Endothelial cell of umbilical vein (primary cell): ENCODE results near the gene BLVRA. TPM values are rescaled to one million over a fixed set of nuclear protein-coding genes. Genes with fewer than 3 reads are reported as not detected.

ENCODE experiments used
- BruUV-seq: library from RNA; stranded (reverse); fragments of 400-500 nt; replicated peaks from 2 replicates; lab custom pipeline; 2021; lab: Mats Ljungman, UMichigan
- CTCF ChIA-PET: fragments of 300-600, 350-600 bp; sonication (Branson Sonifier 250); formaldehyde crosslinking; loops from one replicate; lab custom pipeline; 2021; ENCODE audit warnings: antibody characterized with exemption, inconsistent platforms; lab: Charles Lee
- POLR2A ChIA-PET: fragments of 300-600, 350-600 bp; sonication (Branson Sonifier 250); formaldehyde crosslinking; loops from one replicate; lab custom pipeline; 2021; ENCODE audit warnings: antibody characterized with exemption, inconsistent platforms; lab: Charles Lee
- DNase-seq: peaks from one replicate; pipeline ENCODE4 v3.0.0-alpha.2; 2011; ENCODE audit warnings: low read depth, low spot score
- FAIRE-seq: peaks from 2 replicates; lab custom pipeline; 2011; peaks lifted over from hg19 to GRCh38; lab: Jason Lieb, UNC
- H2AFZ ChIP-seq: 2 replicates; pipeline ENCODE4 v1.6.0; 2012; ENCODE audit warnings: low read depth, low read length, control low read depth, inconsistent platforms
- H3K27ac ChIP-seq: 2 replicates; pipeline ENCODE4 v1.5.1; 2011; ENCODE audit warnings: low read depth, mild to moderate bottlenecking, control low read depth, low read length, moderate library complexity; ENCODE audit not compliant: insufficient read depth
- H3K27me3 ChIP-seq, 2 experiments: 2 replicates each; pipeline versions ENCODE4 v1.6.0 to v1.6.1; 2011; ENCODE audit warnings: low read length in 2 of 2, mixed read lengths in 1 of 2; ENCODE audit not compliant: control insufficient read depth in 2 of 2, insufficient read depth in 2 of 2
- H3K36me3 ChIP-seq, 2 experiments: 2 replicates in 1 of 2; 3 replicates in 1 of 2; pipeline ENCODE4 v1.5.1; 2011; ENCODE audit warnings: low read length in 2 of 2, mild to moderate bottlenecking in 1 of 2, moderate library complexity in 1 of 2; ENCODE audit not compliant: control insufficient read depth in 2 of 2, insufficient read depth in 2 of 2; ENCODE audit errors: extremely low read depth in 1 of 2
- H3K4me1 ChIP-seq: 3 replicates; pipeline ENCODE4 v1.5.1; 2011; ENCODE audit warnings: mild to moderate bottlenecking, low read length; ENCODE audit not compliant: control insufficient read depth, insufficient read depth; ENCODE audit errors: extremely low read depth
- H3K4me2 ChIP-seq: 2 replicates; pipeline ENCODE4 v1.6.1; 2011; ENCODE audit warnings: low read length, control low read depth, mixed read lengths; ENCODE audit not compliant: insufficient read depth
- H3K4me3 ChIP-seq, 3 experiments: fragments of 200-600 bp in 1 of 3; sonication (generic), shearing (Covaris generic) in 1 of 3; replicated peaks in 1 of 3; 2 replicates each; pipeline ENCODE4 v1.5.1; 2011 to 2016; ENCODE audit warnings: control low read depth in 3 of 3, low read length in 3 of 3, mild to moderate bottlenecking in 2 of 3, inconsistent platforms in 1 of 3, low read depth in 1 of 3, moderate library complexity in 1 of 3; ENCODE audit not compliant: insufficient read depth in 1 of 3
- H3K79me2 ChIP-seq: 2 replicates; pipeline ENCODE4 v1.6.0; 2012; ENCODE audit warnings: low read length, inconsistent platforms; ENCODE audit not compliant: control insufficient read depth, insufficient read depth
- H3K9ac ChIP-seq: replicated peaks from 2 replicates; pipeline ENCODE3; 2011; ENCODE audit warnings: low read length, control low read depth; ENCODE audit not compliant: insufficient read depth; ENCODE audit errors: extremely low read depth
- H3K9me1 ChIP-seq: replicated peaks from 3 replicates; pipeline ENCODE4 v1.6.0; 2011; ENCODE audit warnings: mild to moderate bottlenecking, low read length; ENCODE audit not compliant: control insufficient read depth, insufficient read depth; ENCODE audit errors: extremely low read depth
- H3K9me3 ChIP-seq: replicated peaks from 2 replicates; pipeline ENCODE4 v1.5.1; 2012; ENCODE audit warnings: low read length, inconsistent platforms; ENCODE audit not compliant: control insufficient read depth, insufficient read depth
- H4K20me1 ChIP-seq: replicated peaks from 2 replicates; pipeline ENCODE3; 2011; ENCODE audit warnings: mild to moderate bottlenecking, low read length; ENCODE audit not compliant: control insufficient read depth, insufficient read depth; ENCODE audit errors: extremely low read depth
- CTCF ChIP-seq, 2 donors: IDR thresholded peaks; 1 replicate in 1 of 2; 2 replicates in 1 of 2; pipeline ENCODE4 v1.5.1; 2011; ENCODE audit warnings: low read length in 2 of 2, mild to moderate bottlenecking in 2 of 2, moderate library complexity in 2 of 2, control low read depth in 1 of 2, inconsistent platforms in 1 of 2, low read depth in 1 of 2; ENCODE audit not compliant: insufficient read depth in 1 of 2; ENCODE audit errors: extremely low read depth in 1 of 2
- FOS ChIP-seq: IDR thresholded peaks from 2 replicates; pipeline ENCODE4 v1.6.1; 2011; ENCODE audit warnings: mild to moderate bottlenecking, low read length, moderate library complexity, borderline replicate concordance; ENCODE audit not compliant: insufficient read depth
- GATA2 ChIP-seq: IDR thresholded peaks from 2 replicates; pipeline ENCODE4 v1.7.0; 2011; ENCODE audit warnings: low read depth, mild to moderate bottlenecking, moderate library complexity, mixed read lengths, low read length; ENCODE audit not compliant: insufficient read length, insufficient read depth
- JUN ChIP-seq: IDR thresholded peaks from 2 replicates; pipeline ENCODE4 v1.6.1; 2011; ENCODE audit warnings: borderline replicate concordance, low read depth; ENCODE audit not compliant: insufficient read length, insufficient read depth
- MYC ChIP-seq: IDR thresholded peaks from one replicate; pipeline ENCODE4 v1.6.1; 2011; ENCODE audit warnings: mild to moderate bottlenecking, low read depth, low read length
- POLR2A ChIP-seq: IDR thresholded peaks from 2 replicates; pipeline ENCODE4 v1.6.1; 2012; ENCODE audit warnings: low read depth, mild to moderate bottlenecking, control low read depth, low read length
- POLR2AphosphoS5 ChIP-seq: IDR thresholded peaks from 2 replicates; pipeline ENCODE4 v1.6.1; 2012; ENCODE audit warnings: low read depth, mild to moderate bottlenecking, control low read depth, low read length, moderate library complexity; ENCODE audit not compliant: insufficient read depth
- dilution Hi-C: fragments of 300-500 bp; cut with MboI; formaldehyde crosslinking; loops from one replicate; pipeline ENCODE4 v1.15.0; 2019; ENCODE audit warnings: low sequenced_read_pairs; ENCODE audit not compliant: extremely low pct_ligation_motif_present
- intact Hi-C: fragments of 100-400 bp; cut with micrococcal nuclease; formaldehyde crosslinking; loops from one replicate; pipeline ENCODE4 v1.10.0; 2022
- polyA plus RNA-seq, 4 experiments: library from polyadenylated mRNA; depleted of rRNA in 3 of 4; stranded (reverse) in 3 of 4; unstranded in 1 of 4; fragments of >200 nt; gene quantifications; 2 replicates each; pipeline versions ENCODE4 v1.2.1 to v1.2.3, GENCODE V29; 2011 to 2012; ENCODE audit warnings: missing spikeins in 1 of 4
- total RNA-seq: library from RNA; stranded (reverse); gene quantifications from 2 replicates; pipeline ENCODE4 v1.2.3, GENCODE V29; 2021
- TF ChIP-seq, protein P1 (sequence below): IDR thresholded peaks from 2 replicates; pipeline ENCODE4 v1.6.1; 2011; ENCODE audit not compliant: insufficient read depth, insufficient read length

Gene BLVRA
- total and polyA plus RNA-seq, 2 donors (not counting 3 experiments of a cell fraction or from before 2014, with no cell fraction given), result 24.0 to 34.5 TPM

DNA sequence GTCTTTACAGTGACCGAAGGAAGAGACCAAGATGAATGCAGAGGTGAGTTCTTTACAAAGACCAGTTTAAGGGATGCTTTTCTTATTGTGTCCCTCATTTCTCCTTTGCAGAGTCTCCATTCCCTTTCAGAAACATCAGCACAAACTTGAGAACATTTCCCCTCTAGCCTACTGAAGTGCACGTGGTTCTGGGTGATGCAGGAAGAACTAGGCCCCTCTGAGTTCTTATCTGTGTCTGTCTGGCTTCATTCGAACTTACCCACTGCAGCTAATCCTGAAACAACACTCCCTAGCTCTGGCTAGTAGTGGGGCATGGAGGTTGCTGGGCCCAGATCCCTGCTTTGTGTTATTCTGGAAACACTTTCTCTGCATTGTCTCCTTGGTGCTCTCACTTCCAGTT, 12.6 kb downstream of the BLVRA start:
- Histone ChIP-seq H3K9ac (no peak overlapping the region), H3K27ac (no peak overlapping the region), H3K27me3 (no peaks in the 10 kb centered on the region), H3K9me3 (no peaks in the 10 kb centered on the region), H3K36me3 (peaks cover 0 to 2% of the 10 kb centered on the region in 2 experiments), H3K4me2 (no peak overlapping the region), H3K9me1 (no peaks in the 10 kb centered on the region), H3K4me1 (no peaks in the 10 kb centered on the region), H2AFZ (no peak overlapping the region), H3K4me3 (no peak overlapping the region), H4K20me1 (no peaks in the 10 kb centered on the region), H3K79me2 (no peaks in the 10 kb centered on the region)
- TF ChIP-seq MYC (no peak), GATA2 (no peak), JUN (no peak), POLR2AphosphoS5 (no peak), CTCF (IDR thresholded peaks at IDR 0.05; ENCODE audit: extremely low read depth in 1 of 2, insufficient read depth in 1 of 2, low read depth in 1 of 2, low read length in 2 of 2) (no peak), FOS (no peak), POLR2A (no peak)
- TF ChIP-seq, protein P1, sequence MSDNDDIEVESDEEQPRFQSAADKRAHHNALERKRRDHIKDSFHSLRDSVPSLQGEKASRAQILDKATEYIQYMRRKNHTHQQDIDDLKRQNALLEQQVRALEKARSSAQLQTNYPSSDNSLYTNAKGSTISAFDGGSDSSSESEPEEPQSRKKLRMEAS, result no peak
- intact Hi-C loops, result no loop called here
- POLR2A ChIA-PET, result no interaction called here
- CTCF ChIA-PET, result interaction anchor here (1.0 kb wide), 1 partner anchor 16 kb away, joined by 3 read pairs; no protein-coding TSS in a partner anchor
- FAIRE-seq, result no peak
- dilution Hi-C loops, result no loop called here
- no TSS peak for BruUV-seq
- no peak for DNase-seq
